Activated CD8-positive, alpha-beta T cell treated with anti-CD3 and anti-CD28 coated beads for 36 hours (primary cell): ENCODE measurements around the gene SORBS2. TPM values are rescaled to one million over a fixed set of nuclear protein-coding genes. Genes with fewer than 3 reads are reported as not detected.

Source experiments
- ATAC-seq: fragments of 200-7000 bp; cut with Tn5 transposase; one replicate; pipeline ENCODE4 v1.10.0; 2021; ENCODE audit warnings: mild to moderate bottlenecking, moderate library complexity
- CTCF ChIA-PET: fragments of 350-600 bp; sonication (Branson Sonifier 250); formaldehyde crosslinking; loops from one replicate; lab custom pipeline; 2021; ENCODE audit warnings: antibody characterized with exemption; lab: Charles Lee
- POLR2A ChIA-PET: fragments of 350-600 bp; sonication (Branson Sonifier 250); formaldehyde crosslinking; loops from one replicate; lab custom pipeline; 2021; ENCODE audit warnings: antibody characterized with exemption; lab: Charles Lee
- DNase-seq: peaks from one replicate; pipeline ENCODE4 v3.0.0-alpha.2; 2020
- H3K27ac Mint-ChIP-seq: one replicate; pipeline ENCODE4 v1.8.0; 2021; ENCODE audit warnings: mild to moderate bottlenecking, mixed read lengths
- H3K27me3 Mint-ChIP-seq: one replicate; pipeline ENCODE4 v1.8.0; 2021; ENCODE audit warnings: mixed read lengths
- H3K36me3 Mint-ChIP-seq: one replicate; pipeline ENCODE4 v1.8.0; 2021; ENCODE audit warnings: low read depth, mixed read lengths
- H3K4me1 Mint-ChIP-seq: one replicate; pipeline ENCODE4 v1.8.0; 2021; ENCODE audit warnings: low read depth, mixed read lengths
- H3K4me3 Mint-ChIP-seq: one replicate; pipeline ENCODE4 v1.8.0; 2021; ENCODE audit warnings: mild to moderate bottlenecking, moderate library complexity, mixed read lengths
- H3K9me3 Mint-ChIP-seq: one replicate; pipeline ENCODE4 v1.8.0; 2021; ENCODE audit warnings: mixed read lengths
- CTCF ChIP-seq: fragments of 200-600 bp; IDR thresholded peaks from one replicate; pipeline ENCODE4 v1.8.0; 2022; ENCODE audit warnings: antibody characterized with exemption, mild to moderate bottlenecking
- intact Hi-C: fragments of 100-400 bp; cut with micrococcal nuclease; formaldehyde crosslinking; loops from one replicate; pipeline ENCODE4 v1.10.0; 2022
- total RNA-seq, 2 experiments: library from RNA; stranded (reverse); gene quantifications; one replicate each; pipeline ENCODE4 v1.2.3, GENCODE V29; 2021

Gene SORBS2
- total RNA-seq, 2 experiments from 2014 or later: not detected

DNA sequence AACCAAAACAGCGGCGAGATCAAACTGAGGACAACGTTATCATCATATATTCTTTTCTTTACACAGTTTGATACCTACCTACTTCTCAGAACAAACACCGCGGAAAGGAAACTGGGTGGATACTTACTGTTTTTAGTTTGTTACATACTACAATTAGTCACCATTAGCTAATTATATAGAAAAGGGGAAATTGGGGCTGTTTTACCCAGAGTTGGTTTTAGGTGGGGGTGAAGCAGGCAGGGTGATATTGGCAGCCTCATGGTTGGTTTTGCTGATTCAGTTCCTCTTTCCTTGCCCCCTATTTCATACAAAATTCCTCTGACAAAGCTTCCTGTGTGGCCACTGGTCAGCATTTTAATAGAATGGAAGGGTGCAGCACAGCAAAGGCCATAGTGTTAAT, 77.8 kb downstream of the SORBS2 start:
- intact Hi-C loops: no loop called here
- Mint-ChIP-seq H3K27me3 (peaks cover 3% of the 10 kb centered on the region), H3K27ac (no peak overlapping the region), H3K9me3 (no peaks in the 10 kb centered on the region), H3K36me3 (no peaks in the 10 kb centered on the region), H3K4me1 (no peaks in the 10 kb centered on the region), H3K4me3 (no peak overlapping the region)
- ChIA-PET POLR2A (no interaction called here), CTCF (no interaction called here)
- TF ChIP-seq CTCF: no peak
- no peak for ATAC-seq
- DNase-seq: no peak

GRCh38 chr4:185730849-185731608, 81.0 kb downstream of the SORBS2 start:
- CTCF ChIA-PET: no interaction called here
- Mint-ChIP-seq H3K4me1 (no peaks in the 10 kb centered on the region), H3K36me3 (no peaks in the 10 kb centered on the region), H3K9me3 (no peaks in the 10 kb centered on the region), H3K4me3 (no peak overlapping the region), H3K27me3 (peaks cover 5% of the 10 kb centered on the region), H3K27ac (no peak overlapping the region)
- POLR2A ChIA-PET: interaction anchor here (0.6 kb wide), 1 partner anchor 266 kb away, joined by 3 read pairs; no protein-coding TSS in a partner anchor
- no peak for ATAC-seq
- intact Hi-C loops: no loop called here
- TF ChIP-seq CTCF: no peak
- DNase-seq: no peak

DNA sequence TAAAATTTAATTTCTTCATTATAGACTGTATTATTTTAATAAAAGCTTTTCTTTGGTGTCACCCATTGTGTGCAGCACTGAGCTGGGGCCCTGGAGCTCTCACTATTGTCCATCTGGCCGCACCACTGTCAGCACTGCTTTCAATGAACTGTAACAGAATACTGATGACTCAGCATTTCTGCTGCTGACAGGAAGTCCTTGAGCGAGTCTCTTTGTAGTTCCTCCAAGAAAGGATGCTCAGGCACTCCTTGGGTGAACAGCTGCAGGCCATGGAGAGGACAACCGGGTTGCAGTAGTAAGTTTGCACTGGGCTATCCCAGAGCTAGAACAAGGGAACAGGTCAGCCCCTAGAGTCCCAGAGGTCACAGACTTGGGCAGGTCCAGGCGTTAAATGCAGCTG, 81.6 kb downstream of the SORBS2 start:
- Mint-ChIP-seq H3K36me3 (no peaks in the 10 kb centered on the region), H3K4me3 (no peak overlapping the region), H3K27ac (no peak overlapping the region), H3K27me3 (peaks cover 5% of the 10 kb centered on the region), H3K9me3 (no peaks in the 10 kb centered on the region), H3K4me1 (no peaks in the 10 kb centered on the region)
- no peak for TF ChIP-seq CTCF
- POLR2A ChIA-PET: no interaction called here
- CTCF ChIA-PET: no interaction called here
- intact Hi-C loops: no loop called here
- DNase-seq: no peak
- ATAC-seq: no peak

DNA sequence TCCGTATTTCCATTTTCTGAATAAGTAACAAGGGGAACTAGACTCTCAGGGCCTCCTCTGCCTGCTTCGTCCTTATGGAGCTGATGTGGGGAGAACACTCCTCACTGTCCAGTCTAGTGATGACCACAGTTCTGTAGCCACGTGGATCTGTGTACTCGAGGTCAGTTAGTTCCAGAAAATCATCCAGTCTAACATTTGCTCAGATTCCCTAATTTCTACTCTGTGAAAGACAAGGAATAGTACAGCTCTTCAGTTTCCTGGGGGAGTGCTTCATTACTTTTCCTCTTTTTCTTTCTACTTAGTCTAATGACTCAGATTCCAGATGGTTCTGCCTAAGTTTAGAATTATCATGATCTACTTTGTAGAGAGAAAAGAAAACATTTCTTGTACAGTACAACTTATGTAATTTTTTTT, 82.6 kb downstream of the SORBS2 start:
- no peak overlapping the region for H3K4me3 Mint-ChIP-seq
- CTCF ChIA-PET: interaction anchor here (0.9 kb wide), 1 partner anchor 131 kb away, joined by 5 read pairs; no protein-coding TSS in a partner anchor
- no peaks in the 10 kb centered on the region for H3K36me3 Mint-ChIP-seq
- ATAC-seq: no peak
- H3K27me3 Mint-ChIP-seq: peaks cover 10% of the 10 kb centered on the region
- no peaks in the 10 kb centered on the region for H3K4me1 Mint-ChIP-seq
- no peak for DNase-seq
- H3K9me3 Mint-ChIP-seq: no peaks in the 10 kb centered on the region
- intact Hi-C loops: no loop called here
- no peak overlapping the region for H3K27ac Mint-ChIP-seq
- no peak for TF ChIP-seq CTCF
- POLR2A ChIA-PET: no interaction called here

DNA sequence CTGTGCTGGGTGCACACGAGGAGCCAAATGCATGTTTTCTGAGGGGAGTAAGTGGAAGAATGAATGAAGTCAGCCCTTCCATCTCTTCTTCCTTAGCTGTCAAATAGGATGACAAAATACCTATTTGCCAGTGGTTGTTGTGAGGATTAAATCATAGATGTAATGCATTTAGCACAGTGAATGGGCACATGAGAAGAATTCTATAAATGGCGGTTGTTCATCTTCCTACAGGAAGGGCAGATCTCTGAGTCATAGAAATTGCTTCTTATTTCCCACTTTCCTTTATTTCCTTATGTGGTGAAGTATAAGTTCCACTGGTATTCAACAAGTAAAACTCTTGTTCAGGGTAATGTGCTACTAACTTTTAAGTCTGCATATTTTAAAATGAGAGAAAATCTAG, 83.1 kb downstream of the SORBS2 start:
- ChIA-PET POLR2A (no interaction called here), CTCF (interaction anchor here (0.9 kb wide), 1 partner anchor 131 kb away, joined by 5 read pairs; no protein-coding TSS in a partner anchor)
- DNase-seq (no peak), ATAC-seq (no peak)
- H3K27ac Mint-ChIP-seq: no peak overlapping the region
- H3K4me1 Mint-ChIP-seq: no peaks in the 10 kb centered on the region
- intact Hi-C loops: no loop called here
- no peaks in the 10 kb centered on the region for H3K36me3 Mint-ChIP-seq
- H3K9me3 Mint-ChIP-seq: no peaks in the 10 kb centered on the region
- no peak for TF ChIP-seq CTCF
- H3K27me3 Mint-ChIP-seq: peaks cover 10% of the 10 kb centered on the region
- no peak overlapping the region for H3K4me3 Mint-ChIP-seq
